IMR-90 (cell line): ENCODE measurements around the gene RAD51AP1. TPM values are rescaled to one million over a fixed set of nuclear protein-coding genes. Genes with fewer than 3 reads are reported as not detected.

Experiments used
- ATAC-seq: fragments of 200-7000 bp; cut with Tn5 transposase; 2 replicates; pipeline ENCODE4 v1.9.1; 2020; ENCODE audit warnings: low read depth, mild to moderate bottlenecking, moderate library complexity
- BruUV-seq: library from RNA; stranded (reverse); fragments of 400-500 nt; replicated peaks from 2 replicates; lab custom pipeline; 2021; lab: Mats Ljungman, UMichigan
- CTCF ChIA-PET: fragments of 300-600 bp; formaldehyde crosslinking; extraction: SDS; loops from one replicate; lab custom pipeline; 2021; ENCODE audit warnings: antibody characterized with exemption; lab: Yijun Ruan, JAX
- POLR2A ChIA-PET: fragments of 300-600 bp; sonication (Branson Sonifier 250); formaldehyde crosslinking; loops from one replicate; lab custom pipeline; 2022; ENCODE audit warnings: antibody characterized with exemption; ENCODE audit not compliant: unreplicated experiment; lab: Charles Lee
- DNase-seq: peaks from one replicate; pipeline ENCODE4 v3.0.0; 2013
- H2AFZ ChIP-seq: replicated peaks from 2 replicates; pipeline ENCODE3; 2013; ENCODE audit warnings: low read length, mild to moderate bottlenecking; ENCODE audit not compliant: poor library complexity
- H2AK5ac ChIP-seq: 2 replicates; pipeline ENCODE4 v1.6.1; 2013; ENCODE audit warnings: low read depth, low read length, inconsistent platforms
- H2AK9ac ChIP-seq: replicated peaks from 2 replicates; pipeline ENCODE3; 2013; ENCODE audit warnings: mild to moderate bottlenecking, low read depth, low read length, moderate library complexity; ENCODE audit not compliant: poor library complexity
- H2BK120ac ChIP-seq: 2 replicates; pipeline ENCODE4 v1.6.1; 2013; ENCODE audit warnings: low read depth, low read length, inconsistent platforms
- H2BK15ac ChIP-seq: 3 replicates; pipeline ENCODE4 v1.6.1; 2013; ENCODE audit warnings: low read depth, low read length, inconsistent platforms
- H2BK20ac ChIP-seq: 2 replicates; pipeline ENCODE4 v1.6.1; 2013; ENCODE audit warnings: low read depth, mild to moderate bottlenecking, inconsistent platforms, low read length, moderate library complexity
- H2BK5ac ChIP-seq: 2 replicates; pipeline ENCODE4 v1.6.1; 2013; ENCODE audit warnings: mild to moderate bottlenecking, low read depth, low read length, inconsistent platforms; ENCODE audit not compliant: poor library complexity, severe bottlenecking
- H3K14ac ChIP-seq: replicated peaks from 2 replicates; pipeline ENCODE4 v1.6.1; 2013; ENCODE audit warnings: low read depth, low read length, inconsistent platforms
- H3K18ac ChIP-seq: 2 replicates; pipeline ENCODE4 v1.6.1; 2013; ENCODE audit warnings: low read depth, low read length, control low read depth
- H3K23ac ChIP-seq: 2 replicates; pipeline ENCODE4 v1.6.1; 2013; ENCODE audit warnings: low read depth, low read length, inconsistent platforms
- H3K27ac ChIP-seq: 2 replicates; pipeline ENCODE4 v1.5.1; 2013; ENCODE audit warnings: mild to moderate bottlenecking, control low read depth, low read length; ENCODE audit not compliant: insufficient read depth
- H3K27me3 ChIP-seq: 2 replicates; pipeline ENCODE4 v1.6.1; 2013; ENCODE audit warnings: low read length; ENCODE audit not compliant: control insufficient read depth, insufficient read depth
- H3K36me3 ChIP-seq: 2 replicates; pipeline ENCODE4 v1.6.1; 2013; ENCODE audit warnings: low read length, mixed read lengths; ENCODE audit not compliant: control insufficient read depth, insufficient read depth
- H3K4ac ChIP-seq: 2 replicates; pipeline ENCODE4 v1.6.1; 2013; ENCODE audit warnings: low read depth, low read length, inconsistent platforms
- H3K4me1 ChIP-seq: 2 replicates; pipeline ENCODE4 v1.6.1; 2013; ENCODE audit warnings: low read length, mixed read lengths; ENCODE audit not compliant: control insufficient read depth, insufficient read depth
- H3K4me2 ChIP-seq: 2 replicates; pipeline ENCODE4 v1.6.1; 2013; ENCODE audit warnings: low read depth, mild to moderate bottlenecking, control low read depth, low read length, moderate library complexity
- H3K4me3 ChIP-seq: 2 replicates; pipeline ENCODE4 v1.5.1; 2013; ENCODE audit warnings: low read depth, mild to moderate bottlenecking, control low read depth, low read length, moderate library complexity; ENCODE audit not compliant: insufficient read depth
- H3K56ac ChIP-seq: 2 replicates; pipeline ENCODE4 v1.6.1; 2013; ENCODE audit warnings: low read length, inconsistent platforms; ENCODE audit not compliant: insufficient read depth; ENCODE audit errors: extremely low read depth
- H3K79me1 ChIP-seq, 2 experiments: 2 replicates each; pipeline ENCODE4 v1.6.1; 2013; ENCODE audit warnings: low read length in 2 of 2, inconsistent platforms in 1 of 2, low read depth in 1 of 2
- H3K9ac ChIP-seq: 2 replicates; pipeline ENCODE4 v1.6.1; 2013; ENCODE audit warnings: low read depth, low read length, control low read depth
- H3K9me1 ChIP-seq: 2 replicates; pipeline ENCODE4 v1.6.1; 2013; ENCODE audit warnings: low read length, inconsistent platforms; ENCODE audit not compliant: insufficient read depth
- H3K9me3 ChIP-seq: 2 replicates; pipeline ENCODE4 v1.6.1; 2013; ENCODE audit warnings: low read length; ENCODE audit not compliant: control insufficient read depth, insufficient read depth
- H4K20me1 ChIP-seq: 2 replicates; pipeline ENCODE4 v1.6.1; 2013; ENCODE audit warnings: low read length, inconsistent platforms; ENCODE audit not compliant: insufficient read depth
- H4K5ac ChIP-seq: 2 replicates; pipeline ENCODE4 v1.6.1; 2013; ENCODE audit warnings: mild to moderate bottlenecking, low read depth, low read length, control low read depth
- H4K8ac ChIP-seq, 2 experiments: 2 replicates each; pipeline ENCODE4 v1.6.1; 2013; ENCODE audit warnings: low read depth in 2 of 2, low read length in 2 of 2, control low read depth in 1 of 2, inconsistent platforms in 1 of 2
- H4K91ac ChIP-seq: 2 replicates; pipeline ENCODE4 v1.6.1; 2013; ENCODE audit warnings: low read depth, low read length, inconsistent platforms; ENCODE audit not compliant: insufficient read depth
- BHLHE40 ChIP-seq: fragments of 150-350 bp; IDR thresholded peaks from 2 replicates; pipeline ENCODE4 v1.6.1; 2016; ENCODE audit warnings: mild to moderate bottlenecking, low read depth, low read length
- CEBPB ChIP-seq: IDR thresholded peaks from 2 replicates; pipeline ENCODE4 v1.6.1; 2012; ENCODE audit warnings: low read depth, low read length, improper control_type of control experiment
- CHD1 ChIP-seq: IDR thresholded peaks from 2 replicates; pipeline ENCODE4 v1.6.1; 2012; ENCODE audit warnings: low read depth, low read length, improper control_type of control experiment
- FOS ChIP-seq: fragments of 150-350 bp; IDR thresholded peaks from 2 replicates; pipeline ENCODE4 v1.6.1; 2016; ENCODE audit warnings: low read depth, low read length
- MAFK ChIP-seq: IDR thresholded peaks from 2 replicates; pipeline ENCODE4 v1.6.1; 2012; ENCODE audit warnings: low read depth, low read length, improper control_type of control experiment
- MAZ ChIP-seq: IDR thresholded peaks from 2 replicates; pipeline ENCODE4 v1.6.1; 2012; ENCODE audit warnings: low read depth, mild to moderate bottlenecking, low read length, improper control_type of control experiment, moderate library complexity, borderline replicate concordance
- MXI1 ChIP-seq: IDR thresholded peaks from 2 replicates; pipeline ENCODE4 v1.6.1; 2012; ENCODE audit warnings: low read depth, mild to moderate bottlenecking, low read length, moderate library complexity, borderline replicate concordance
- NFE2L2 ChIP-seq: fragments of 150-350 bp; IDR thresholded peaks from 2 replicates; pipeline ENCODE4 v1.6.1; 2016; ENCODE audit warnings: low read depth, mild to moderate bottlenecking, low read length
- POLR2A ChIP-seq: IDR thresholded peaks from 2 replicates; pipeline ENCODE4 v1.6.1; 2012; ENCODE audit warnings: mild to moderate bottlenecking, low read depth, low read length
- RAD21 ChIP-seq: IDR thresholded peaks from 2 replicates; pipeline ENCODE4 v1.6.1; 2012; ENCODE audit warnings: low read length, improper control_type of control experiment
- RCOR1 ChIP-seq: IDR thresholded peaks from 2 replicates; pipeline ENCODE4 v1.6.1; 2012; ENCODE audit warnings: mild to moderate bottlenecking, low read length, improper control_type of control experiment; ENCODE audit not compliant: insufficient replicate concordance
- RFX5 ChIP-seq: IDR thresholded peaks from 2 replicates; pipeline ENCODE4 v1.8.0; 2012; ENCODE audit warnings: low read depth, mild to moderate bottlenecking, low read length, moderate library complexity
- SMC3 ChIP-seq: fragments of 150-350 bp; IDR thresholded peaks from 2 replicates; pipeline ENCODE4 v1.6.1; 2016; ENCODE audit warnings: low read depth, mild to moderate bottlenecking, antibody characterized with exemption, low read length, moderate library complexity
- WGBS, 2 experiments: methylation state at CpG; one replicate each; pipeline versions ENCODE4 v1.1.5 to v1.1.7; 2013; ENCODE audit warnings: missing lambda C conversion rate in 2 of 2; ENCODE audit not compliant: insufficient read length in 1 of 2; ENCODE audit errors: extremely low coverage in 2 of 2; 5-methylcytosine and 5-hydroxymethylcytosine counted together
- dilution Hi-C: fragments of 300-500 bp; cut with HindIII; formaldehyde crosslinking; loops from one replicate; pipeline ENCODE4 v1.14.3; 2018; ENCODE audit warnings: low sequenced_read_pairs; ENCODE audit not compliant: unreplicated experiment
- in situ Hi-C: fragments of 300-500 bp; cut with MboI; formaldehyde crosslinking; loops from 3 replicates; pipeline ENCODE4 v1.14.3; 2019; ENCODE audit warnings: low sequenced_read_pairs, inconsistent platforms, mixed read lengths
- intact Hi-C: fragments of 100-400 bp; cut with micrococcal nuclease; formaldehyde crosslinking; loops from 2 replicates; pipeline ENCODE4 v1.10.0; 2022
- polyA plus RNA-seq, 3 experiments: library from polyadenylated mRNA; depleted of rRNA; stranded (reverse); fragments of >200 nt; gene quantifications; 2 replicates each; pipeline ENCODE4 v1.2.3, GENCODE V29; 2012; ENCODE audit warnings: low replicate concordance in 1 of 3
- total RNA-seq: library from RNA; depleted of rRNA; stranded (reverse); fragments of >200 nt; gene quantifications from 2 replicates; pipeline ENCODE4 v1.2.3, GENCODE V29; 2012
- TF ChIP-seq, protein P1 (sequence below): fragments of 150-350 bp; IDR thresholded peaks from 2 replicates; pipeline ENCODE4 v1.6.1; 2017; ENCODE audit warnings: mild to moderate bottlenecking, antibody characterized with exemption, low read length, low read depth
- TF ChIP-seq, protein P2 (sequence below): fragments of 150-350 bp; IDR thresholded peaks from 2 replicates; pipeline ENCODE4 v1.6.1; 2016; ENCODE audit warnings: low read depth, mild to moderate bottlenecking, low read length, moderate library complexity, borderline replicate concordance
- TF ChIP-seq, protein P3 (sequence below): conservative IDR thresholded peaks from 2 replicates; pipeline ENCODE4 v1.5.1; 2012; ENCODE audit warnings: mild to moderate bottlenecking, low read depth, low read length, improper control_type of control experiment

Gene RAD51AP1
- total and polyA plus RNA-seq, 2 of the 4 experiments (the other 2 are of a cell fraction), result 6.5 to 10.2 TPM

DNA sequence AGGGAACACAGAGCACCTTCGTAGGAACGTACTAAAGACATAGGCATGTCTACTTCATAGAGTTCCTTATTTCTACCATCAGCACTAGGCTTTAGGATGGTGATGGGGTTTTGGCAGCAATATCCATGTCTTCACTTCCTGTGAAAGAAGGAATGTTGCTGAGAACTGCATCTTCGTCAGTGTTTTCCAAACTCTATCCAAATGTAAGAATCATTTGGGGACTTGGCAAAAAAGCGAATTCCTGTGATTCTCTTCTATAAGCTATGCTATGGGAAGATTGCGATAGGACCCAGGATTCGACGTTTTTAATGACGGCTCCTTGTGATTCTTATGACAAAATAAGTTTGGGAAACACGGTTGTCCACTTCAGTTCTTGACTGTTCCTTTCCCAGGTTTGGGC is 70.4 kb downstream of the RAD51AP1 start:
- H2BK20ac ChIP-seq, result no peak overlapping the region
- peaks cover 15 to 31% of the 10 kb centered on the region in 2 experiments for H3K79me1 ChIP-seq
- no peak overlapping the region for H3K4me3 ChIP-seq
- no peaks in the 10 kb centered on the region for H3K27me3 ChIP-seq
- TF ChIP-seq, protein P1, sequence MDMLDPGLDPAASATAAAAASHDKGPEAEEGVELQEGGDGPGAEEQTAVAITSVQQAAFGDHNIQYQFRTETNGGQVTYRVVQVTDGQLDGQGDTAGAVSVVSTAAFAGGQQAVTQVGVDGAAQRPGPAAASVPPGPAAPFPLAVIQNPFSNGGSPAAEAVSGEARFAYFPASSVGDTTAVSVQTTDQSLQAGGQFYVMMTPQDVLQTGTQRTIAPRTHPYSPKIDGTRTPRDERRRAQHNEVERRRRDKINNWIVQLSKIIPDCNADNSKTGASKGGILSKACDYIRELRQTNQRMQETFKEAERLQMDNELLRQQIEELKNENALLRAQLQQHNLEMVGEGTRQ, result no peak
- no peak for TF ChIP-seq MXI1
- TF ChIP-seq NFE2L2, result no peak
- no peak for TF ChIP-seq BHLHE40
- TF ChIP-seq CEBPB, result no peak
- TF ChIP-seq FOS, result no peak
- no peak for TF ChIP-seq MAFK
- no peak for TF ChIP-seq MAZ
- no peak for TF ChIP-seq RAD21
- TF ChIP-seq POLR2A, result no peak
- TF ChIP-seq SMC3, result no peak
- TF ChIP-seq, protein P2, sequence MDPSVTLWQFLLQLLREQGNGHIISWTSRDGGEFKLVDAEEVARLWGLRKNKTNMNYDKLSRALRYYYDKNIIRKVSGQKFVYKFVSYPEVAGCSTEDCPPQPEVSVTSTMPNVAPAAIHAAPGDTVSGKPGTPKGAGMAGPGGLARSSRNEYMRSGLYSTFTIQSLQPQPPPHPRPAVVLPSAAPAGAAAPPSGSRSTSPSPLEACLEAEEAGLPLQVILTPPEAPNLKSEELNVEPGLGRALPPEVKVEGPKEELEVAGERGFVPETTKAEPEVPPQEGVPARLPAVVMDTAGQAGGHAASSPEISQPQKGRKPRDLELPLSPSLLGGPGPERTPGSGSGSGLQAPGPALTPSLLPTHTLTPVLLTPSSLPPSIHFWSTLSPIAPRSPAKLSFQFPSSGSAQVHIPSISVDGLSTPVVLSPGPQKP, result no peak
- no peak for TF ChIP-seq CHD1
- TF ChIP-seq RCOR1, result no peak
- TF ChIP-seq, protein P3, sequence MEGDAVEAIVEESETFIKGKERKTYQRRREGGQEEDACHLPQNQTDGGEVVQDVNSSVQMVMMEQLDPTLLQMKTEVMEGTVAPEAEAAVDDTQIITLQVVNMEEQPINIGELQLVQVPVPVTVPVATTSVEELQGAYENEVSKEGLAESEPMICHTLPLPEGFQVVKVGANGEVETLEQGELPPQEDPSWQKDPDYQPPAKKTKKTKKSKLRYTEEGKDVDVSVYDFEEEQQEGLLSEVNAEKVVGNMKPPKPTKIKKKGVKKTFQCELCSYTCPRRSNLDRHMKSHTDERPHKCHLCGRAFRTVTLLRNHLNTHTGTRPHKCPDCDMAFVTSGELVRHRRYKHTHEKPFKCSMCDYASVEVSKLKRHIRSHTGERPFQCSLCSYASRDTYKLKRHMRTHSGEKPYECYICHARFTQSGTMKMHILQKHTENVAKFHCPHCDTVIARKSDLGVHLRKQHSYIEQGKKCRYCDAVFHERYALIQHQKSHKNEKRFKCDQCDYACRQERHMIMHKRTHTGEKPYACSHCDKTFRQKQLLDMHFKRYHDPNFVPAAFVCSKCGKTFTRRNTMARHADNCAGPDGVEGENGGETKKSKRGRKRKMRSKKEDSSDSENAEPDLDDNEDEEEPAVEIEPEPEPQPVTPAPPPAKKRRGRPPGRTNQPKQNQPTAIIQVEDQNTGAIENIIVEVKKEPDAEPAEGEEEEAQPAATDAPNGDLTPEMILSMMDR, result no peak
- no peak for TF ChIP-seq RFX5
- no peak overlapping the region for H2BK5ac ChIP-seq
- H4K8ac ChIP-seq, result no peak overlapping the region
- intact Hi-C loops (no loop called here), dilution Hi-C loops (no loop called here), in situ Hi-C loops (no loop called here)
- H2AK9ac ChIP-seq, result no peak overlapping the region
- no peak overlapping the region for H4K91ac ChIP-seq
- H3K4me1 ChIP-seq, result peaks cover 3% of the 10 kb centered on the region
- ChIA-PET CTCF (no interaction called here), POLR2A (no interaction called here)
- H3K56ac ChIP-seq, result no peak overlapping the region
- H3K27ac ChIP-seq, result no peak overlapping the region
- no peak overlapping the region for H3K18ac ChIP-seq
- H2AFZ ChIP-seq, result no peak overlapping the region
- DNase-seq (no peak), ATAC-seq (no peak)
- no peak overlapping the region for H2BK120ac ChIP-seq
- BruUV-seq, result no TSS peak
- no peak overlapping the region for H3K9ac ChIP-seq
- no peak overlapping the region for H2BK15ac ChIP-seq
- H3K23ac ChIP-seq, result no peak overlapping the region
- H3K14ac ChIP-seq, result no peak overlapping the region
- H4K20me1 ChIP-seq, result no peaks in the 10 kb centered on the region
- H2AK5ac ChIP-seq, result no peak overlapping the region
- H3K9me1 ChIP-seq, result no peaks in the 10 kb centered on the region
- H3K9me3 ChIP-seq, result no peaks in the 10 kb centered on the region
- no peak overlapping the region for H3K4me2 ChIP-seq
- no peak overlapping the region for H4K5ac ChIP-seq
- peaks cover 12% of the 10 kb centered on the region for H3K36me3 ChIP-seq
- 72% methylated on average over 3 of the region's 9 CpGs; no CpG with 5 or more reads in 1 of the 2 experiments for WGBS, 2 experiments
- H3K4ac ChIP-seq, result no peak overlapping the region
